HepG2 (cell line): ENCODE results near the gene FAM20A.

Experiments
- ATF3 ChIP-seq: sonication (generic); formaldehyde crosslinking; IDR thresholded peaks from 2 replicates; pipeline ENCODE4 v1.4.0; 2020; ENCODE audit warnings: missing genetic modification reagents
- BCL3 ChIP-seq: sonication (generic); formaldehyde crosslinking; IDR thresholded peaks from 2 replicates; pipeline ENCODE4 v1.5.1; 2020; ENCODE audit warnings: mild to moderate bottlenecking, missing genetic modification reagents, moderate library complexity
- CTCF ChIP-seq: sonication (generic); formaldehyde crosslinking; IDR thresholded peaks from 2 replicates; pipeline ENCODE4 v1.5.0; 2020; ENCODE audit warnings: mild to moderate bottlenecking, missing genetic modification reagents, moderate library complexity
- JUN ChIP-seq: sonication (generic); formaldehyde crosslinking; IDR thresholded peaks from 2 replicates; pipeline ENCODE4 v1.4.0; 2020; ENCODE audit warnings: mild to moderate bottlenecking, missing genetic modification reagents
- KAT2B ChIP-seq: fragments of 150-350 bp; IDR thresholded peaks from 2 replicates; pipeline ENCODE4 v1.6.1; 2014; ENCODE audit warnings: low read depth, low read length, borderline replicate concordance
- KLF15 ChIP-seq: sonication (generic); formaldehyde crosslinking; IDR thresholded peaks from 2 replicates; pipeline ENCODE4 v1.8.1; 2023; ENCODE audit warnings: borderline replicate concordance, mild to moderate bottlenecking, inconsistent platforms, missing genetic modification reagents, mixed read lengths
- MAX ChIP-seq: IDR thresholded peaks from 2 replicates; pipeline ENCODE4 v1.6.1; 2012; ENCODE audit warnings: inconsistent platforms
- NFKBIZ ChIP-seq: IDR thresholded peaks from 2 replicates; pipeline ENCODE4 v1.6.1; 2018; ENCODE audit warnings: missing genetic modification reagents, missing compliant biosample characterization
- ZFP41 ChIP-seq: sonication (generic); formaldehyde crosslinking; IDR thresholded peaks from 2 replicates; pipeline ENCODE4 v1.4.0; 2020; ENCODE audit warnings: mild to moderate bottlenecking, missing genetic modification reagents, borderline replicate concordance
- ZNF143 ChIP-seq: sonication (generic); formaldehyde crosslinking; IDR thresholded peaks from 2 replicates; pipeline ENCODE4 v1.4.0; 2020; ENCODE audit warnings: missing genetic modification reagents
- ZNF569 ChIP-seq: sonication (generic); formaldehyde crosslinking; IDR thresholded peaks from 2 replicates; pipeline ENCODE4 v1.5.0; 2020; ENCODE audit warnings: mild to moderate bottlenecking, missing genetic modification reagents, moderate library complexity, borderline replicate concordance

- TF ChIP-seq ATF3 (CRISPR knock-in tag) (no peak), KAT2B (no peak), MAX (no peak), KLF15 (CRISPR knock-in tag) (no peak), ZNF569 (CRISPR knock-in tag) (no peak), NFKBIZ (CRISPR knock-in tag) (no peak), JUN (no peak), ZFP41 (no peak), CTCF (CRISPR knock-in tag) (no peak), ZNF143 (CRISPR knock-in tag) (no peak), BCL3 (CRISPR knock-in tag) (no peak)
These were observed 25.0 kb downstream of the FAM20A start for GRCh38 chr17:68576137-68576536.
